GM18508 (cell line): ENCODE results near the gene COL4A2.
"Not testable (repeated sequence)": the region's sequence is repeated elsewhere in the genome, so short reads cannot be mapped to it uniquely, and the experiment has no call there.

ENCODE experiments used
- ATAC-seq: cut with Tn5 transposase; IDR thresholded peaks from one replicate; pipeline ENCODE4 v1.9.1; 2021; ENCODE audit warnings: moderate number of reproducible peaks; ENCODE audit not compliant: insufficient read depth, unreplicated experiment

COL4A2 gene

GRCh38 chr13:110447801-110448200 lies 140.7 kb downstream of the COL4A2 start:
- no peak for ATAC-seq

- no peak for ATAC-seq
Measured at GRCh38 chr13:110448230-110448629, 141.1 kb downstream of the COL4A2 start.

GRCh38 chr13:110448677-110449076 lies 141.6 kb downstream of the COL4A2 start:
- no peak for ATAC-seq

GRCh38 chr13:110449219-110450015 lies 142.3 kb downstream of the COL4A2 start:
- no peak for ATAC-seq

GRCh38 chr13:110450016-110450900 lies 143.2 kb downstream of the COL4A2 start:
- ATAC-seq: no peak

DNA sequence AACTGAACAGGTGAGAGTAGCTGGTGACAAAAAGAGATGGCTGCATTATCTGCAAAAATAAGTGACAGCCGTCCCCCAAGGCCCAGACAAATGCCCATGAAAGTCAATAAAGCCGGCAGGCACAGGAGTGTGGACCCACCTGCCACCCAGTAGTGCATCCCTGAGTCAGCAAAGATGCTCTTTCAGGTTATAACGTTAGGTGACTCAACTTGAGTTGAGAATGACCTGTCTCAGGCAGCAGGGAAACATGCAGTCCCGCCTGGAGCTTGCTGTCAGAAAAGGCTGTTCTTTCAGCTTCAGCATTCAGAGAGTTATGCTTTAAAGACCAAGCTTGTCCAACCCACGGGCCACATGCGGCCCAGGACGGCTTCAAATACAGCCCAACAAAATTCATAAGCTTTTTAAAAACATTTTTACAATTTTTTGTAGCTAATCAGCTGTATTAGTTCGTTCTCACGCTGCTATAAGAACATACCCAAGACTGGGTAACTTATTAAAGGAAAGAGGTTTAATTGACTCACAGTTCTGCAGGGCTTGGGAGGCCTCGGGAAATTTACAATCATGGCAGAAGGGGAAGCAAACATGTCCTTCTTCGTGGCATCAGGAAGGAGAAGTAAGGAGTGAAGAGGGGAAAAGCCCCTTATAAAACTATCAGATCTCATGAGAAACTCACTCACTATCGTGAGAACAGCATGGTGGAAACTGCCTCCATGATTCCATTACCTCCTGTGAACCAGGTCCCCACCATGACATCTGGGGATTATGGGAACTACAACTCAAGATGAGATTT lies 144.1 kb downstream of the COL4A2 start:
- no peak for ATAC-seq

- not testable (repeated sequence) for ATAC-seq
Measured at GRCh38 chr13:110453091-110453490, 146.0 kb downstream of the COL4A2 start.

GRCh38 chr13:110453797-110454196 lies 146.7 kb downstream of the COL4A2 start:
- no peak for ATAC-seq

DNA sequence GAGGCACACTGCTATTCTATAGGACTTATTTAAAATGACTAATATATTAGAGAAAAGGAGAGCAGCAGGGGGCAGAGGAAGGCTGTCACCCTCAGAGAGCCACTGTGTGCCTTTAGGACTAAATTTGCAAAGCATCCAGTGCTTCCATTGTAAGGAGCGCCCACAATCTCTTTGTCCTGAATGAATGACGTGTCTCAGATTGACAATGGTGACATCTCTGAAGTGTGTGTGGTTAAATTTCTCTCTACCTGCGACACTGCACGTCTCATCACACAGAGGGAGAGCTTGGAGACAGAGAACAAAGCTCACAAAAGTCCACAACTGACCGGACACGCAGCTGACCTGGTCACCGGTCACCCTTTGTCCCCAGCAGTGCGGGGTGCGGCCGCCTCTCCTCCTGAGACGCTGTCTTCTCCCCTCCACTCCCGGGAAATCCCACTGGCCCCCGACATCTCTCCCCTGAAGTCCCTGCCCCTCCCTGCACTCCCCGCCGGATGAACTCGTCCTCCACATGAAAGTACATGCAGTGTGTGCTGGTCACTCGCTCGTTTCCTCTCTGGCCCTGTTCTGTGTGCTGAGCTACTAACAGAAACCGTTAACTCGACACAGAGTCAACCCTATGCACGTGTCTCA lies 147.3 kb downstream of the COL4A2 start:
- no peak for ATAC-seq

- ATAC-seq: no peak
Measured at GRCh38 chr13:110454956-110455355, 147.9 kb downstream of the COL4A2 start.

DNA sequence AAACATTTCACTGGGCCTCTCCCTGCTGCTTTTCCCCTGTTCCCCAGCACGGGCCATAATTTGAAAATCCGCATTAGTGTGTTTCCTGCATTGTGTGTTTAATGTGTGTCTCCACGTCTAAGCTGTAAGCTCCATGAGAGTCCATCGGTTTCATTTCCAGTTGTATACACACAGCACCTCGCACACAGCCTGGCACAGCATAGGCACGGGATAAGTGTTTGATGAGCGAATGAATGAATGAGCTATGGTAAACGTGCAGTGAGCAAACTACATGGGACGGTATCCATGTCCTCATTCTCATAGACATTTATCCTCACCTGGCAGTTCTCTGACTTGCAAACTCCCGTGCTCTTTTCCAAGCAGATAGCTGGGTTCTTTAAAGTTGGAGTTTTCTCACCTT lies 148.4 kb downstream of the COL4A2 start:
- ATAC-seq: no peak

GRCh38 chr13:110455941-110456340 lies 148.9 kb downstream of the COL4A2 start:
- peak; percentile 96 for ATAC-seq

GRCh38 chr13:110456550-110456949 lies 149.5 kb downstream of the COL4A2 start:
- ATAC-seq: no peak

GRCh38 chr13:110457361-110457760 lies 150.3 kb downstream of the COL4A2 start:
- no peak for ATAC-seq

DNA sequence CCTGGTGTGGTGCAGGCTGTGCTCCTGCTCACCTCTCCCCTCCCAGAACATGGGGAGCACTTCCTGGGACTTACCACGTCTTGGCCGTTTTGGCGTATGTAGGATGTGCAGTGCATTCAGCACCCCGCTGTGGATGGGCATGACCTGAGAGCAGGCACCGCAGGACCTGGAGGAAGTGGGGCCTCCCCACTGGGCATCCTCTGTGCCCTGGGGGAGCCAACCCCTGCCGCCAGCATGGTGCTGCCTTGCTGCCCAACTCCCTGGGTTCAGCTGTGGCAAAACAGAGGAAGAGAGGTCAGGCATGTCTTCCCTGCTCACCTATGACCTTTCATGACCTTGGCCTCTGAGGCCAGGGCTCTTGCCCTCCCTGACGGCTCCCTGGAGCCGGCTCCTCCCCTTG lies 150.9 kb downstream of the COL4A2 start:
- ATAC-seq: no peak

- no peak for ATAC-seq
Measured at GRCh38 chr13:110458594-110459365, 151.7 kb downstream of the COL4A2 start.

DNA sequence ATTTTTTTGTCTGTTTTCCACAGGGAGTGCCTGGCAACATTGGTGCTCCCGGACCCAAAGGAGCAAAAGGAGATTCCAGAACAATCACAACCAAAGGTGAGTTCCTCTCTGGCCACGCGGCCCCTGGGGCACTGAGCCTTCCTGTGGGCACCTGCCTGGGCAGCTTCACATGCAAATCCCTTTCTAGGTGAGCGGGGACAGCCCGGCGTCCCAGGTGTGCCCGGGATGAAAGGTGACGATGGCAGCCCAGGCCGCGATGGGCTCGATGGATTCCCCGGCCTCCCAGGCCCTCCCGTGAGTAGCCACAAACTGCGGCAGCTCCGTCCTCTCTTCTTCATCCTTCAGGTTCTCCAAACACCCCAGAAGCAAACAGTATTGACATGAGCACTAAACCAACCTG lies 155.0 kb downstream of the COL4A2 start:
- ATAC-seq: no peak

DNA sequence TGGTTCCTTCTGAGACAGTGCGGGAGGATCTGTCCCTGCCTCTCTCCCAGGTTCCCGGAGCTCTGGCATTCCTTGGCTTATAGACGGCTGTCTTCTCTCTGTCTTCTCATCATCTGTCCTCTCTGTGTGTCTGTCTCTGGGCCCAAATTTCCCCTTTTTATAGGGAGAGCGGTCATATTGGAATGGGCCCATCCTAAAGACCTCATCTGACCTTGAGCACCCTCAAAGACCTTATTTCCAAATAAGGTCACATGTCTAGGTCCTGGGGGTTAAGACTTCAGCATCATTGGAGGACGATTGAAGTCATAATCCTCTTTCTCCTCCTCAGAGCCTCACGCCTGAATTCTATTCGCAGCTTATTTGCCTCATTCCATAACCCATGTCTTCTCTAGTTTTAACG lies 156.1 kb downstream of the COL4A2 start:
- no peak for ATAC-seq

DNA sequence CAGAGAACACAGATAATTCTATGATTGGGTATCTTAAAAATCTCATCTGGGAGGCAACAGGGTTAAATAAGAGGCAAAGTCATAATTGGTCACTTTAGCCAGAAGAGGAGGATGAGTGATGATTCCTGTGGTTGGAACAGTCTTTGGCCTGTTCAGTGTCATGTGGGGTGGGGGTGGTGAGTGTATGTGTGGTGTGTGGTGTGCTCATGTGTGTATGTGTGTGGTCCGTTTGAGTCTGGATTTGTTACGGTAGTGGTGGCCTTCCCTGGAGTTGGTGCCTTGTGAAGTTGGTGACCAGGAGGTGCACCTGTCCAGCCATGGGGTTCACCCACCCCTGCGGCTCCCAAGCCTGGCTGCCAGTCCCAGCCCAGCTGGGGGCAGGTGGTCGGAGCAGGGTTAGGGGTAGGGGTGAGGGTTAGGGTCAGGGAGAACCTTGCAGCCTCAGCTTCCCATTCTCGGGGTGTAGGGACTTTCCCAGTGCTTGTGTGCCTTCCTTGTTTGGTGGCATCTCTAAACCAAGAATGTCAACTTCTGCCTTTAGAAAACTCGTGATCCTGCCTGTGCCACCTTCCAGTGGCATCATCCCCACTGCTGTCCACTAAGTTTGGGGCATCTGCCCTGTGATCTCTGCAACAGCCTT lies 156.9 kb downstream of the COL4A2 start:
- no peak for ATAC-seq
